Measurements from ENCODE around the gene SH3BP1. TPM values are rescaled to one million over a fixed set of nuclear protein-coding genes. Genes with fewer than 3 reads are reported as not detected.

SH3BP1 gene
- total RNA-seq, 1 experiment from 2014 or later = 12.9 TPM

GRCh38 chr22:37633089-37633624, 6.3 kb upstream of the SH3BP1 start:
- Histone ChIP-seq H3K27ac (ENCODE audit: low read depth, low read length, poor library complexity, severe bottlenecking) (peak overlapping the region; percentile 77), H3K4me3 (ENCODE audit: low read depth, low read length, poor library complexity, severe bottlenecking) (no peak overlapping the region), H3K9me3 (ENCODE audit: low read depth, low read length, poor library complexity, severe bottlenecking) (no peaks in the 10 kb centered on the region), H3K4me1 (ENCODE audit: insufficient read depth, low read length, poor library complexity, severe bottlenecking) (peaks cover 21% of the 10 kb centered on the region), H3K36me3 (ENCODE audit: insufficient read depth, low read length, poor library complexity, severe bottlenecking) (no peaks in the 10 kb centered on the region), H3K27me3 (replicated peaks; ENCODE audit: insufficient read depth, low read depth, low read length, poor library complexity) (no peaks in the 10 kb centered on the region)
- no peak for DNase-seq (ENCODE audit: low spot score)
- POLR2A ChIA-PET (ENCODE audit: low non-redundant PET) = no interaction called here
- TF ChIP-seq CTCF (conservative IDR thresholded peaks at IDR 0.05; ENCODE audit: low read depth, low read length) (no peak), EZH2 (IDR thresholded peaks at IDR 0.05; ENCODE audit: borderline replicate concordance, low read depth, low read length, poor library complexity, severe bottlenecking) (no peak)
- intact Hi-C loops (cut with micrococcal nuclease; ENCODE audit: unreplicated experiment) = no loop called here
- no TSS peak for BruUV-seq (replicated peaks)
- CTCF ChIA-PET = interaction anchor here (0.7 to 2.5 kb wide), 3 partner anchors 10 to 159 kb away, joined by 4 to 17 read pairs (median 11); no protein-coding TSS in a partner anchor

GRCh38 chr22:37633625-37634416, 5.6 kb upstream of the SH3BP1 start:
- peak; percentile 32; the same call in 1 of the 2 replicates for TF ChIP-seq CTCF (conservative IDR thresholded peaks at IDR 0.05; ENCODE audit: low read depth, low read length)
- TF ChIP-seq EZH2 (IDR thresholded peaks at IDR 0.05; ENCODE audit: borderline replicate concordance, low read depth, low read length, poor library complexity, severe bottlenecking) = no peak
- no TSS peak for BruUV-seq (replicated peaks)
- DNase-seq (ENCODE audit: low spot score) = peak; percentile 86
- H3K4me1 ChIP-seq (ENCODE audit: insufficient read depth, low read length, poor library complexity, severe bottlenecking) = peaks cover 22% of the 10 kb centered on the region
- no peaks in the 10 kb centered on the region for H3K36me3 ChIP-seq (ENCODE audit: insufficient read depth, low read length, poor library complexity, severe bottlenecking)
- intact Hi-C loops (cut with micrococcal nuclease; ENCODE audit: unreplicated experiment) = no loop called here
- POLR2A ChIA-PET (ENCODE audit: low non-redundant PET) = interaction anchor here (0.5 to 0.7 kb wide), 2 partner anchors 13 to 15 kb away, joined by 3 read pairs; no protein-coding TSS in a partner anchor
- H3K9me3 ChIP-seq (ENCODE audit: low read depth, low read length, poor library complexity, severe bottlenecking) = no peaks in the 10 kb centered on the region
- no peaks in the 10 kb centered on the region for H3K27me3 ChIP-seq (replicated peaks; ENCODE audit: insufficient read depth, low read depth, low read length, poor library complexity)
- peak overlapping the region; percentile 77 for H3K27ac ChIP-seq (ENCODE audit: low read depth, low read length, poor library complexity, severe bottlenecking)
- CTCF ChIA-PET = interaction anchor here (0.7 to 2.5 kb wide), 3 partner anchors 9 to 158 kb away, joined by 4 to 17 read pairs (median 11); no protein-coding TSS in a partner anchor
- no peak overlapping the region for H3K4me3 ChIP-seq (ENCODE audit: low read depth, low read length, poor library complexity, severe bottlenecking)

- intact Hi-C loops (cut with micrococcal nuclease; ENCODE audit: unreplicated experiment) = no loop called here
Measured at GRCh38 chr22:37634417-37634924, 5.0 kb upstream of the SH3BP1 start.

More at GRCh38 chr22:37634417-37634924, 5.0 kb upstream of the SH3BP1 start:
- no peaks in the 10 kb centered on the region for H3K27me3 ChIP-seq (replicated peaks; ENCODE audit: insufficient read depth, low read depth, low read length, poor library complexity)
- peaks cover 28% of the 10 kb centered on the region for H3K4me1 ChIP-seq (ENCODE audit: insufficient read depth, low read length, poor library complexity, severe bottlenecking)
- ChIA-PET POLR2A (ENCODE audit: low non-redundant PET) (interaction anchor here (0.5 to 0.7 kb wide), 3 partner anchors 14 to 956 kb away, joined by 3 read pairs; no protein-coding TSS in a partner anchor), CTCF (interaction anchor here (1.0 to 2.5 kb wide), 3 partner anchors 8 to 157 kb away, joined by 3 to 17 read pairs (median 11); no protein-coding TSS in a partner anchor)
- no peaks in the 10 kb centered on the region for H3K9me3 ChIP-seq (ENCODE audit: low read depth, low read length, poor library complexity, severe bottlenecking)
- no peak for DNase-seq (ENCODE audit: low spot score)
- TF ChIP-seq EZH2 (IDR thresholded peaks at IDR 0.05; ENCODE audit: borderline replicate concordance, low read depth, low read length, poor library complexity, severe bottlenecking) = no peak
- peak; percentile 27; the same call in 1 of the 2 replicates for TF ChIP-seq CTCF (conservative IDR thresholded peaks at IDR 0.05; ENCODE audit: low read depth, low read length)
- H3K36me3 ChIP-seq (ENCODE audit: insufficient read depth, low read length, poor library complexity, severe bottlenecking) = no peaks in the 10 kb centered on the region
- H3K27ac ChIP-seq (ENCODE audit: low read depth, low read length, poor library complexity, severe bottlenecking) = peak overlapping the region; percentile 77
- no TSS peak for BruUV-seq (replicated peaks)
- no peak overlapping the region for H3K4me3 ChIP-seq (ENCODE audit: low read depth, low read length, poor library complexity, severe bottlenecking)
